Vein endothelial cell (primary cell): ENCODE results near the gene TRIM77. TPM values are rescaled to one million over a fixed set of nuclear protein-coding genes. Genes with fewer than 3 reads are reported as not detected.

Source experiments
- small RNA-seq: library from RNA; depleted of rRNA; stranded (forward); fragments of <200 nt; gene quantifications from one replicate; pipeline ENCODE3, GENCODE V24; 2012
- total RNA-seq: library from RNA; depleted of rRNA; stranded (reverse); fragments of >200 nt; gene quantifications from 2 replicates; pipeline ENCODE4 v1.2.3, GENCODE V29; 2012

Gene TRIM77, protein sequence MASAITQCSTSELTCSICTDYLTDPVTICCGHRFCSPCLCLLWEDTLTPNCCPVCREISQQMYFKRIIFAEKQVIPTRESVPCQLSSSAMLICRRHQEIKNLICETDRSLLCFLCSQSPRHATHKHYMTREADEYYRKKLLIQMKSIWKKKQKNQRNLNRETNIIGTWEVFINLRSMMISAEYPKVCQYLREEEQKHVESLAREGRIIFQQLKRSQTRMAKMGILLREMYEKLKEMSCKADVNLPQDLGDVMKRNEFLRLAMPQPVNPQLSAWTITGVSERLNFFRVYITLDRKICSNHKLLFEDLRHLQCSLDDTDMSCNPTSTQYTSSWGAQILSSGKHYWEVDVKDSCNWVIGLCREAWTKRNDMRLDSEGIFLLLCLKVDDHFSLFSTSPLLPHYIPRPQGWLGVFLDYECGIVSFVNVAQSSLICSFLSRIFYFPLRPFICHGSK
- not detected in 2 replicates for total RNA-seq

GRCh38 chr11:89709999-89710398 lies at the start of gene TRIM77:
TRIM77 (plus strand) TSS chr11:89710299; CDS start chr11:89710299, 0 bp downstream.

Small RNA genes lying within 50 kb of the gene (small RNA-seq; reads per million reads assigned to genes)
- gene AP003122.3, result not detected

Other genes with a start within 250 kb of the TRIM77 start
- 67.3 and 67.6 TPM in 2 replicates for gene NOX4, start 218.9 kb upstream of the TRIM77 start, total RNA-seq
- not detected in 2 replicates for gene TRIM49, start 98.3 kb downstream of the TRIM77 start, total RNA-seq
- not detected in 2 replicates for gene TRIM64B, start 168.2 kb downstream of the TRIM77 start, total RNA-seq
- gene TRIM49D1, start 211.9 kb downstream of the TRIM77 start, total RNA-seq, result not detected in 2 replicates
- not detected in 2 replicates for gene TRIM49D2, start 213.8 kb downstream of the TRIM77 start, total RNA-seq